ENCODE measurements around the gene LILRB1.
"Not testable (repeated sequence)": the region's sequence is repeated elsewhere in the genome, so short reads cannot be mapped to it uniquely, and the experiment has no call there.

Gene LILRB1

GRCh38 chr19:54662730-54663129 is 32.4 kb downstream of the LILRB1 start, which contains the start of gene LILRB4:
Gene LILRB4 (plus strand): TSS chr19:54662985. CDS start chr19:54663034, 49 bp downstream.
- Histone ChIP-seq H3K9me3 (ENCODE audit: control insufficient read depth in 2 of 2, low read length in 2 of 2) (peaks cover 0 to 4% of the 10 kb centered on the region in 2 donors), H3K4me1 (ENCODE audit: control insufficient read depth, insufficient read depth, low read length) (no peaks in the 10 kb centered on the region), H3K27me3 (ENCODE audit: control insufficient read depth in 1 of 2, insufficient read depth in 2 of 2, low read length in 2 of 2) (peaks cover 0 to 2% of the 10 kb centered on the region in 2 donors), H3K27ac (ENCODE audit: low read length) (no peak within 1 kb of the TSS), H3K4me3 (ENCODE audit: low read length in 2 of 2) (no peak within 1 kb of the TSS), H3K36me3 (ENCODE audit: control insufficient read depth in 2 of 2, insufficient read depth in 2 of 2, low read length in 2 of 2) (no peaks in the 10 kb centered on the region), H3K9ac (ENCODE audit: low read length in 2 of 2) (no peak within 1 kb of the TSS)

- no peak overlapping the region for H3K27ac ChIP-seq (ENCODE audit: low read length)
- H3K4me1 ChIP-seq (ENCODE audit: control insufficient read depth, insufficient read depth, low read length) = no peaks in the 10 kb centered on the region
- no peak overlapping the region for H3K4me3 ChIP-seq (ENCODE audit: low read length in 2 of 2)
- H3K36me3 ChIP-seq (ENCODE audit: control insufficient read depth in 2 of 2, insufficient read depth in 2 of 2, low read length in 2 of 2) = no peaks in the 10 kb centered on the region
- peaks cover 0 to 13% of the 10 kb centered on the region in 2 donors for H3K9me3 ChIP-seq (ENCODE audit: control insufficient read depth in 2 of 2, low read length in 2 of 2)
- peaks cover 0 to 2% of the 10 kb centered on the region in 2 donors for H3K27me3 ChIP-seq (ENCODE audit: control insufficient read depth in 1 of 2, insufficient read depth in 2 of 2, low read length in 2 of 2)
- no peak overlapping the region for H3K9ac ChIP-seq (ENCODE audit: low read length in 2 of 2)
Observed at GRCh38 chr19:54665530-54665929, 35.2 kb downstream of the LILRB1 start.

GRCh38 chr19:54667217-54667616 is 36.9 kb downstream of the LILRB1 start:
- Histone ChIP-seq H3K4me1 (ENCODE audit: control insufficient read depth, insufficient read depth, low read length) (no peaks in the 10 kb centered on the region), H3K27ac (ENCODE audit: low read length) (no peak overlapping the region), H3K36me3 (ENCODE audit: control insufficient read depth in 2 of 2, insufficient read depth in 2 of 2, low read length in 2 of 2) (no peaks in the 10 kb centered on the region), H3K9me3 (ENCODE audit: control insufficient read depth in 2 of 2, low read length in 2 of 2) (peaks cover 0 to 13% of the 10 kb centered on the region in 2 donors), H3K9ac (ENCODE audit: low read length in 2 of 2) (no peak overlapping the region), H3K27me3 (ENCODE audit: control insufficient read depth in 1 of 2, insufficient read depth in 2 of 2, low read length in 2 of 2) (peaks cover 6 to 10% of the 10 kb centered on the region in 2 donors), H3K4me3 (ENCODE audit: low read length in 2 of 2) (no peak overlapping the region)

- H3K36me3 ChIP-seq (ENCODE audit: control insufficient read depth in 2 of 2, insufficient read depth in 2 of 2, low read length in 2 of 2) = no peaks in the 10 kb centered on the region
- peaks cover 6 to 10% of the 10 kb centered on the region in 2 donors for H3K27me3 ChIP-seq (ENCODE audit: control insufficient read depth in 1 of 2, insufficient read depth in 2 of 2, low read length in 2 of 2)
- no peaks in the 10 kb centered on the region for H3K4me1 ChIP-seq (ENCODE audit: control insufficient read depth, insufficient read depth, low read length)
- peaks cover 0 to 13% of the 10 kb centered on the region in 2 donors for H3K9me3 ChIP-seq (ENCODE audit: control insufficient read depth in 2 of 2, low read length in 2 of 2)
- no peak overlapping the region for H3K4me3 ChIP-seq (ENCODE audit: low read length in 2 of 2)
- H3K9ac ChIP-seq (ENCODE audit: low read length in 2 of 2) = no peak overlapping the region
- H3K27ac ChIP-seq (ENCODE audit: low read length) = no peak overlapping the region
Observed at GRCh38 chr19:54668353-54668752, 38.1 kb downstream of the LILRB1 start.

GRCh38 chr19:54670576-54671357 is 40.5 kb downstream of the LILRB1 start:
- Histone ChIP-seq H3K27ac (ENCODE audit: low read length) (no peak overlapping the region), H3K9me3 (ENCODE audit: control insufficient read depth in 2 of 2, low read length in 2 of 2) (peaks cover 0 to 13% of the 10 kb centered on the region in 2 donors), H3K4me3 (ENCODE audit: low read length in 2 of 2) (no peak overlapping the region), H3K27me3 (ENCODE audit: control insufficient read depth in 1 of 2, insufficient read depth in 2 of 2, low read length in 2 of 2) (peaks cover 6 to 8% of the 10 kb centered on the region in 2 donors), H3K9ac (ENCODE audit: low read length in 2 of 2) (no peak overlapping the region), H3K4me1 (ENCODE audit: control insufficient read depth, insufficient read depth, low read length) (no peaks in the 10 kb centered on the region), H3K36me3 (ENCODE audit: control insufficient read depth in 2 of 2, insufficient read depth in 2 of 2, low read length in 2 of 2) (no peaks in the 10 kb centered on the region)

GRCh38 chr19:54673222-54673621 is 42.9 kb downstream of the LILRB1 start:
- Histone ChIP-seq H3K9ac (ENCODE audit: low read length in 2 of 2) (no peak overlapping the region), H3K4me3 (ENCODE audit: low read length in 2 of 2) (no peak overlapping the region), H3K36me3 (ENCODE audit: control insufficient read depth in 2 of 2, insufficient read depth in 2 of 2, low read length in 2 of 2) (no peaks in the 10 kb centered on the region), H3K27ac (ENCODE audit: low read length) (no peak overlapping the region), H3K4me1 (ENCODE audit: control insufficient read depth, insufficient read depth, low read length) (no peaks in the 10 kb centered on the region), H3K9me3 (ENCODE audit: control insufficient read depth in 2 of 2, low read length in 2 of 2) (peaks cover 0 to 6% of the 10 kb centered on the region in 2 donors), H3K27me3 (ENCODE audit: control insufficient read depth in 1 of 2, insufficient read depth in 2 of 2, low read length in 2 of 2) (peaks cover 6 to 8% of the 10 kb centered on the region in 2 donors)

- Histone ChIP-seq H3K4me3 (ENCODE audit: low read length in 2 of 2) (no peak overlapping the region), H3K36me3 (ENCODE audit: control insufficient read depth in 2 of 2, insufficient read depth in 2 of 2, low read length in 2 of 2) (no peaks in the 10 kb centered on the region)
Observed at GRCh38 chr19:54674021-54674617, 43.8 kb downstream of the LILRB1 start.

GRCh38 chr19:54676210-54676834 is 46.0 kb downstream of the LILRB1 start:
- H3K27me3 ChIP-seq (ENCODE audit: control insufficient read depth in 1 of 2, insufficient read depth in 2 of 2, low read length in 2 of 2); H3K9ac ChIP-seq (ENCODE audit: low read length in 2 of 2); H3K36me3 ChIP-seq (ENCODE audit: control insufficient read depth in 2 of 2, insufficient read depth in 2 of 2, low read length in 2 of 2); H3K4me1 ChIP-seq (ENCODE audit: control insufficient read depth, insufficient read depth, low read length); H3K27ac ChIP-seq (ENCODE audit: low read length); H3K4me3 ChIP-seq (ENCODE audit: low read length in 2 of 2); H3K9me3 ChIP-seq (ENCODE audit: control insufficient read depth in 2 of 2, low read length in 2 of 2): not testable (repeated sequence)

More at GRCh38 chr19:54674021-54674617, 43.8 kb downstream of the LILRB1 start:
- H3K9me3 ChIP-seq (ENCODE audit: control insufficient read depth in 2 of 2, low read length in 2 of 2) = peaks cover 0 to 6% of the 10 kb centered on the region in 2 donors
- H3K27me3 ChIP-seq (ENCODE audit: control insufficient read depth in 1 of 2, insufficient read depth in 2 of 2, low read length in 2 of 2) = peaks cover 6 to 8% of the 10 kb centered on the region in 2 donors
- H3K4me1 ChIP-seq (ENCODE audit: control insufficient read depth, insufficient read depth, low read length) = no peaks in the 10 kb centered on the region
- H3K27ac ChIP-seq (ENCODE audit: low read length) = no peak overlapping the region
- no peak overlapping the region for H3K9ac ChIP-seq (ENCODE audit: low read length in 2 of 2)

- no peaks in the 10 kb centered on the region for H3K4me1 ChIP-seq (ENCODE audit: control insufficient read depth, insufficient read depth, low read length)
- no peak overlapping the region for H3K27ac ChIP-seq (ENCODE audit: low read length)
- no peaks in the 10 kb centered on the region for H3K9me3 ChIP-seq (ENCODE audit: control insufficient read depth in 2 of 2, low read length in 2 of 2)
- H3K9ac ChIP-seq (ENCODE audit: low read length in 2 of 2) = no peak overlapping the region
- H3K27me3 ChIP-seq (ENCODE audit: control insufficient read depth in 1 of 2, insufficient read depth in 2 of 2, low read length in 2 of 2) = peaks cover 0 to 2% of the 10 kb centered on the region in 2 donors
- no peaks in the 10 kb centered on the region for H3K36me3 ChIP-seq (ENCODE audit: control insufficient read depth in 2 of 2, insufficient read depth in 2 of 2, low read length in 2 of 2)
- no peak overlapping the region for H3K4me3 ChIP-seq (ENCODE audit: low read length in 2 of 2)
Observed at GRCh38 chr19:54677217-54677616, 46.9 kb downstream of the LILRB1 start.

GRCh38 chr19:54681596-54681995 is 51.3 kb downstream of the LILRB1 start:
- H3K9ac ChIP-seq (ENCODE audit: low read length in 2 of 2); H3K4me3 ChIP-seq (ENCODE audit: low read length in 2 of 2); H3K36me3 ChIP-seq (ENCODE audit: control insufficient read depth in 2 of 2, insufficient read depth in 2 of 2, low read length in 2 of 2); H3K9me3 ChIP-seq (ENCODE audit: control insufficient read depth in 2 of 2, low read length in 2 of 2); H3K27ac ChIP-seq (ENCODE audit: low read length); H3K4me1 ChIP-seq (ENCODE audit: control insufficient read depth, insufficient read depth, low read length); H3K27me3 ChIP-seq (ENCODE audit: control insufficient read depth in 1 of 2, insufficient read depth in 2 of 2, low read length in 2 of 2): not testable (repeated sequence)
